HG03439 (cell line): ENCODE data around the gene STIM1.

Experiments
- ATAC-seq: cut with Tn5 transposase; IDR thresholded peaks from one replicate; pipeline ENCODE4 v1.9.1; 2021; ENCODE audit warnings: mild to moderate bottlenecking, moderate library complexity; ENCODE audit not compliant: unreplicated experiment

Gene STIM1

GRCh38 chr11:3909901-3910300 lies 54.4 kb downstream of the STIM1 start:
- ATAC-seq = no peak

- no peak for ATAC-seq
These were observed 56.5 kb downstream of the STIM1 start for GRCh38 chr11:3911908-3912505.

GRCh38 chr11:3913921-3914320 lies 58.5 kb downstream of the STIM1 start:
- ATAC-seq = no peak

GRCh38 chr11:3914805-3915204 lies 59.3 kb downstream of the STIM1 start:
- no peak for ATAC-seq

GRCh38 chr11:3916962-3917361 lies 61.5 kb downstream of the STIM1 start:
- ATAC-seq = no peak

GRCh38 chr11:3920148-3920852 lies 64.8 kb downstream of the STIM1 start:
- peak; percentile 60 for ATAC-seq

GRCh38 chr11:3922056-3922455 lies 66.6 kb downstream of the STIM1 start:
- ATAC-seq = no peak

GRCh38 chr11:3925513-3925912 lies 70.0 kb downstream of the STIM1 start:
- ATAC-seq = no peak

GRCh38 chr11:3926458-3927095 lies 71.1 kb downstream of the STIM1 start:
- ATAC-seq = no peak

- no peak for ATAC-seq
These were observed 71.8 kb downstream of the STIM1 start for GRCh38 chr11:3927129-3927796.

GRCh38 chr11:3929232-3929631 lies 73.8 kb downstream of the STIM1 start:
- no peak for ATAC-seq

- ATAC-seq = no peak
These were observed 74.2 kb downstream of the STIM1 start for GRCh38 chr11:3929649-3930048.

GRCh38 chr11:3932698-3933097 lies 77.2 kb downstream of the STIM1 start:
- ATAC-seq = no peak

GRCh38 chr11:3933165-3933628 lies 77.7 kb downstream of the STIM1 start:
- no peak for ATAC-seq

GRCh38 chr11:3934658-3935057 lies 79.2 kb downstream of the STIM1 start:
- ATAC-seq = no peak

GRCh38 chr11:3936517-3936916 lies 81.1 kb downstream of the STIM1 start:
- no peak for ATAC-seq

GRCh38 chr11:3939211-3939610 lies 83.7 kb downstream of the STIM1 start:
- no peak for ATAC-seq

- ATAC-seq = no peak
These were observed 84.3 kb downstream of the STIM1 start for GRCh38 chr11:3939651-3940190.

- ATAC-seq = no peak
These were observed 86.9 kb downstream of the STIM1 start for GRCh38 chr11:3942160-3942955.

GRCh38 chr11:3942956-3943497 lies 87.6 kb downstream of the STIM1 start:
- no peak for ATAC-seq
